ENCODE results near the gene SAPCD2.

Gene SAPCD2

DNA sequence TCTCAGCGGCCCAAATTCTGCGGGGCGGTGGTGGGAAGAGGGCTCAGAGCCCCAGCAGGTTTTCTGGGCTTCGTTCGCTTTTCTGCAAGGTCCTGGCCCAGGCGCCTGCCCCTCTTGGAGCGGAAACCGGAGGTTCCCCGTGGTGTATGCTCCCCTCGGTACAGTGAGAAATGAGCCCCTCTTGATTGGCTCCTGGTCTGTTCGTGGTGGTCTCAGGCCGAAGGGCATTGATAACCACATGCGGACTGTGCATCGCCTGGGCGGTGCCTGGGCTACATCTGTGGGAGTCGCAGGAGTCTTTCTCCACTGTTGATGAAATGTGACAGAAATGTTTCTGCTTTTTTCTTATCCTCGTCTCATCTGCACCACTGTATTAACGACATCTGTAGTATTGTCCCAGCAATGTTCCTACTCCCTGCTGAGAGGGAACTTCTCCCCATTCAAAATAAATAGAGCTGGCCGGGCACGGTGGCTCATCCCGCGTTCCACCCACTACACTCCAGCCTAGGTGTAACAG is 17.1 kb upstream of the SAPCD2 start:
- Histone ChIP-seq H3K36me3 (ENCODE audit: control insufficient read depth, insufficient read depth, low read length) (peaks cover 37% of the 10 kb centered on the region), H3K4me3 (ENCODE audit: extremely low read depth, insufficient read depth, low read length, poor library complexity, severe bottlenecking) (peak overlapping the region; percentile 76), H3K9me3 (ENCODE audit: control insufficient read depth, low read length) (no peaks in the 10 kb centered on the region), H3K4me1 (ENCODE audit: control insufficient read depth, insufficient read depth, low read length, poor library complexity, severe bottlenecking) (peaks cover 19% of the 10 kb centered on the region), H3K27ac (ENCODE audit: low read depth, low read length, severe bottlenecking) (peak overlapping the region; percentile 83)
- 4 to 11% methylated on average over 17 to 22 of the region's 22 CpGs for WGBS, 2 experiments (ENCODE audit: insufficient coverage in 2 of 2)

DNA sequence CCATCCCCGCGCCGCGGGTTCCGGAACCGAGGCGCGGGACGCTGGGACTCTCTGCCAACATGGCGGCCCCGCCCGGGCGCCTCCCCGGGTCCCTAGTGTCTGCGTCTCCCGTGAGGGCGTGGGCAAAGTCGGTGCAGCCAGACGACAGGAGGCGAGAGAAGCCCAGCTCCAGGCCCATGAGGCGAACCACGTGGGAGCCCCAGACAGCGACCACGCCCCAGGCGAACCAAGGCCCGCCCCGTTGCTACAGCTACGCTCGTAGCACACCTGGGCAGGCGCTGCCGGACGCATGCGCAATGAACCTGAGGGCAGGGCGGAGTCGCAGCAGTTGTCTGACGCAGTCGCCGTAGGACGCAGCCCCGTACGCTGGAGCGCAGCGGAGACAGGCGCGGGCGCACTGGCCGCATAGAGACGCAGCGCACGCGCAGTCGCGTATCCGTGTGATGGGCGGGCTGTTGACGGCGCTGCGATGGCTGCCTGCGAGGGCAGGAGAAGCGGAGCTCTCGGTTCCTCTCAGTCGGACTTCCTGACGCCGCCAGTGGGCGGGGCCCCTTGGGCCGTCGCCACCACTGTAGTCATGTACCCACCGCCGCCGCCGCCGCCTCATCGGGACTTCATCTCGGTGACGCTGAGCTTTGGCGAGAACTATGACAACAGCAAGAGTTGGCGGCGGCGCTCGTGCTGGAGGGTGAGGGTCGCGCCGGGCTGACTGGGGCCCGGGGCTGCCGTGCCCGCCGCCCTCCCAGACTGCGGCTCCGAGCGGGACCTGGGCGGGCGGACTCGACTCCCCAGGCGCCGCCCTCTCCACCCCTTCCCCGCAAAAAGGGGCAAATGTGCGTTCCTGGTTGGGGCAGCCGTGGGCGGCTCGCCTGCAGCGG is 16.4 kb upstream of the SAPCD2 start, which contains the start of gene MAN1B1:
MAN1B1 (plus strand) TSS at position 455 of the 878 bp plus-strand sequence; CDS start at position 470, 15 bp downstream.
- Histone ChIP-seq H3K4me1 (ENCODE audit: control insufficient read depth, insufficient read depth, low read length, poor library complexity, severe bottlenecking) (peaks cover 20% of the 10 kb centered on the region), H3K9me3 (ENCODE audit: control insufficient read depth, low read length) (no peaks in the 10 kb centered on the region), H3K4me3 (ENCODE audit: extremely low read depth, insufficient read depth, low read length, poor library complexity, severe bottlenecking) (peak within 1 kb of the TSS; percentile 76), H3K36me3 (ENCODE audit: control insufficient read depth, insufficient read depth, low read length) (peaks cover 31% of the 10 kb centered on the region), H3K27ac (ENCODE audit: low read depth, low read length, severe bottlenecking) (peak within 1 kb of the TSS; percentile 83)
- 0% methylated on average over 85 to 99 of the region's 101 CpGs for WGBS, 2 experiments (ENCODE audit: insufficient coverage in 2 of 2)

DNA sequence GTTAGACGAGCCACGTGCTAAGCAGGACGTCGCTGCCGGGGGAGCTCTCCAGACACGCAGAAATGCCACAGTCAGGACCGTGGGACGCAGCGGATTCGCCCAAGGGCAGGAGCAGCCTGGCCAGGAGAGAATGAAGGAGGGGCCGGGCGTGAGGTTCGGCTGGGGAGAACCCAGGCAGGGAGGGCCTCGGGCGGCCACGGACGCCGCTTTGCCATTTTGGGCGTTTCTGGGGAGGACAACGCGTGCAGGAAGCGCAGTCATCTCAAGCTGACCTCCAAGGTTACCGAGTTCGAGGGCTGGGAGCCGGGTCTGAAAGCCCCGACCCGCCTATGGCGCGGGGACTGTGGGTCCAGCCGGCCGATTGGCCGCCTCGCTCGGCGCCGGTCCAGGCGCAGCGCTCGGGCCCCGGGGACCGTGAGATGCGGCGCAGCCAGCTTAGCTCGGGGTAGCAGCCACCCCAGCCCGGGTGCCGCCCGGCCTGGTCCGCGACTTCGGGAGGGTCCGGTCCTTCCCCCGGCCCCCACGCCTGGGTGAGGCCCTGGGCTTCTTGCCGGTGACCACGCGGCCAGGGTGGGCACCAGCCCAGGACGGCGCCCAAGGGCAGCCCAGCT is 15.7 kb upstream of the SAPCD2 start:
- Histone ChIP-seq H3K9me3 (ENCODE audit: control insufficient read depth, low read length) (no peaks in the 10 kb centered on the region), H3K4me3 (ENCODE audit: extremely low read depth, insufficient read depth, low read length, poor library complexity, severe bottlenecking) (peak overlapping the region; percentile 76), H3K4me1 (ENCODE audit: control insufficient read depth, insufficient read depth, low read length, poor library complexity, severe bottlenecking) (peaks cover 20% of the 10 kb centered on the region), H3K36me3 (ENCODE audit: control insufficient read depth, insufficient read depth, low read length) (peaks cover 25% of the 10 kb centered on the region), H3K27ac (ENCODE audit: low read depth, low read length, severe bottlenecking) (peak overlapping the region; percentile 83)
- 7 to 8% methylated on average over 56 to 57 of the region's 58 CpGs for WGBS, 2 experiments (ENCODE audit: insufficient coverage in 2 of 2)

DNA sequence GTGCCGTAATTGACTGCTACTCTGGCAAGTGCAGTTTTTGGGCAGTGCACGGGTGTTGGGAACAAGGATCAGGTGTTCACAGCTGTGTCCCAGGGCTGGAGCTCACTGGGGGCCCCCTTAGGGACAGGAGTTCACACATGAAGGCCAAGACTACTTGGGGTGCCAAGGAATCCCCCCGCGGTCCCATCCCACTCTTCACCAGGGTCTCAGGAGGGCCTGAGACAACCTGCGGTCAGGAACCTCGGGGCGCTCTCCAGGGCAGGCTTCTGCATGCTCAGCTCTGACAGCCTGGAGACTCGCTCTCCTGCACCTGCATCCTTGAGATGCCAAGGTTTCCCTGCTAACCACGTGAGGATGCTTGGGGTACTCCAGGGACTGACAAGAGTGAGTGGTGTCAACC is 14.2 kb upstream of the SAPCD2 start:
- Histone ChIP-seq H3K4me1 (ENCODE audit: control insufficient read depth, insufficient read depth, low read length, poor library complexity, severe bottlenecking) (peaks cover 20% of the 10 kb centered on the region), H3K27ac (ENCODE audit: low read depth, low read length, severe bottlenecking) (no peak overlapping the region), H3K4me3 (ENCODE audit: extremely low read depth, insufficient read depth, low read length, poor library complexity, severe bottlenecking) (no peak overlapping the region), H3K9me3 (ENCODE audit: control insufficient read depth, low read length) (no peaks in the 10 kb centered on the region), H3K36me3 (ENCODE audit: control insufficient read depth, insufficient read depth, low read length) (peaks cover 14% of the 10 kb centered on the region)
- 80 to 94% methylated on average over 6 to 8 of the region's 9 CpGs for WGBS, 2 experiments (ENCODE audit: insufficient coverage in 2 of 2)

DNA sequence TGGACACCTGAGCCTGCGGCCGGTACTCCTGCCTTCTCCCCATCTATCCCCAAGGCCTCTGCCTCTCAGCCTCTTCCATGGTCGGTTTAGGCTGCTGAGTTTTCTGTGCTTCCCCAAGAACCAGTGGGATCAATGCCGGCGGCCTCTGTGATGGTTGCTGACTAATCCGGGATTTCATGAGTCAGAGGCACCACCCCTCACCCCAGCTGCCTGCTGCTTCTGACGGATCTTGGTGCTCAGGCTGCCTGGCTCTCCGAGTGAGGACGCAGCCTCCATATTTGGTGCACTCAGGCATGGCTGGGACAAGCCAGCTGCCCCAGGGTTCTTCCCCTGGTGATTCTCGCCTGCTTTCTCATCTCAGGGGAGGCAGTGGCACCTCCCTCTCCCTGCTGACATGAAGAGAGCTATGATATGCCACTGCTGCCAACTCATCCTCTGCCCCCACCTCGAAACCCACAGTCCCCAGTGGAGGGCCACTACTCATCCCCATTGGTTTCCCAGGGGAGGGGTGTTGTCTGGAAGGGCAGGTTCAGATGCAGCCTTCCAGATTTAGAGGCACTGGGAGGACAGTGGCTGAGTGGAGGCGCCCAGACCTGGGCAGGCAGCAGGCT is 13.1 kb upstream of the SAPCD2 start:
- 55% methylated on average over 7 of the region's 12 CpGs for WGBS, 2 experiments (ENCODE audit: insufficient coverage in 2 of 2)
- Histone ChIP-seq H3K4me1 (ENCODE audit: control insufficient read depth, insufficient read depth, low read length, poor library complexity, severe bottlenecking) (peaks cover 23% of the 10 kb centered on the region), H3K9me3 (ENCODE audit: control insufficient read depth, low read length) (no peaks in the 10 kb centered on the region), H3K4me3 (ENCODE audit: extremely low read depth, insufficient read depth, low read length, poor library complexity, severe bottlenecking) (no peak overlapping the region), H3K36me3 (ENCODE audit: control insufficient read depth, insufficient read depth, low read length) (peaks cover 9% of the 10 kb centered on the region), H3K27ac (ENCODE audit: low read depth, low read length, severe bottlenecking) (peak overlapping the region; percentile 53)

DNA sequence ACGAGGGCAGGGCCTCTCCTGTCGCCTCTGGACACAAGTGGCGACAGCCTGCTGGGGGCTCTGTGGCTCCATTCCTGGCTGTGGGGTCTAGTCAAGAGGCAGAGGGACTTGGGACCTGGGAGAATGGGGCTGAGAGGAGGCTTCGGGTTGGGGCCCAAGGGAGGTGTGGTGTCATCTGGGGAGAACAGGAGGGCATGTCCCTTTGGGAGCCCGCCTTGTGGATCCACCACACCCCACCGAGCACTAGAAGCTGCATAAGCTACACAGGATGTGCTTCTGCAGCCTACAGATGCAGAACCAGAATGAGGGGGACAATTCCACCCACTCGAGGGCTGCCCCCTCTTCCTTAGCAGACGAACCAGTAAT is 12.6 kb upstream of the SAPCD2 start:
- peaks cover 4% of the 10 kb centered on the region for H3K36me3 ChIP-seq (ENCODE audit: control insufficient read depth, insufficient read depth, low read length)
- WGBS, 2 experiments (ENCODE audit: insufficient coverage in 2 of 2), result 89% methylated on average over 7 to 8 of the region's 8 CpGs
- H3K4me3 ChIP-seq (ENCODE audit: extremely low read depth, insufficient read depth, low read length, poor library complexity, severe bottlenecking), result no peak overlapping the region
- peak overlapping the region; percentile 16 for H3K27ac ChIP-seq (ENCODE audit: low read depth, low read length, severe bottlenecking)
- no peaks in the 10 kb centered on the region for H3K9me3 ChIP-seq (ENCODE audit: control insufficient read depth, low read length)
- H3K4me1 ChIP-seq (ENCODE audit: control insufficient read depth, insufficient read depth, low read length, poor library complexity, severe bottlenecking), result peaks cover 29% of the 10 kb centered on the region

DNA sequence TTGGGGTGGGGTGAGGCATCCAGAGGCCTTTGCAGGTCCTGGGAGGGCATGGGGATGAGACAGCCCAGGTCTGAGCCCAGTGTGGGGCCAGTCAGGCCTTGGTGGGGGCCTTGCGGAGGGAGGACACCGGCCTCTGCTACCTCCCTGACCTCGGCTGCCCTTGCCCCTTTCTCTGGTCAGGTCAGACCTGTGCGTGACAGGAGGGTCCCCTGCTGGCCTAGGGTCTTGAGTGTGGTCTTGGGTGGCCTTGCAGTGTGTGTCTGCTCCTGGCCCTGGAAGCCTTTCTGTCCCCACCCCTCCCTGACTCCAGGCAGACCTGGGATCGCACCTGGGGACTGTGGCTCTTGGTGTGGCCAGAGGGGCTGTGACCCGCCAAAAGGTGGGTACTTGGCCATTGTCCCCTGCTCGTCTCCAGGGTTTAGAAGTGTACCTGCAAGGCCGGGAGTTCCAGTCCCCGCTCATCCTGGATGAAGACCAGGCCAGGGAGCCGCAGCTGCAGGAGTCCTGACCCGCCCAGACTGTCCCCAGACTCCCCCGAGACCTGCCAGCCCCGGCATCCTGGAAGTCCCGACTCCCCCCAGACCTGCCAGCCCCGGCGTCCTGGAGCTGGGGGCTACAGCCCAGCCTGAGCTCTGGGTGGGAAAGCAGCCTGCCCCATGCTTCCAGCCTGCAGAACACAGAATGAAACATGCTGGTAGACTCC is 12.0 kb upstream of the SAPCD2 start:
- WGBS, 2 experiments (ENCODE audit: insufficient coverage in 2 of 2), result 93 to 95% methylated on average over 10 to 16 of the region's 16 CpGs
- H3K9me3 ChIP-seq (ENCODE audit: control insufficient read depth, low read length), result no peaks in the 10 kb centered on the region
- H3K4me3 ChIP-seq (ENCODE audit: extremely low read depth, insufficient read depth, low read length, poor library complexity, severe bottlenecking), result no peak overlapping the region
- peaks cover 26% of the 10 kb centered on the region for H3K4me1 ChIP-seq (ENCODE audit: control insufficient read depth, insufficient read depth, low read length, poor library complexity, severe bottlenecking)
- H3K27ac ChIP-seq (ENCODE audit: low read depth, low read length, severe bottlenecking), result no peak overlapping the region
- H3K36me3 ChIP-seq (ENCODE audit: control insufficient read depth, insufficient read depth, low read length), result peaks cover 4% of the 10 kb centered on the region

DNA sequence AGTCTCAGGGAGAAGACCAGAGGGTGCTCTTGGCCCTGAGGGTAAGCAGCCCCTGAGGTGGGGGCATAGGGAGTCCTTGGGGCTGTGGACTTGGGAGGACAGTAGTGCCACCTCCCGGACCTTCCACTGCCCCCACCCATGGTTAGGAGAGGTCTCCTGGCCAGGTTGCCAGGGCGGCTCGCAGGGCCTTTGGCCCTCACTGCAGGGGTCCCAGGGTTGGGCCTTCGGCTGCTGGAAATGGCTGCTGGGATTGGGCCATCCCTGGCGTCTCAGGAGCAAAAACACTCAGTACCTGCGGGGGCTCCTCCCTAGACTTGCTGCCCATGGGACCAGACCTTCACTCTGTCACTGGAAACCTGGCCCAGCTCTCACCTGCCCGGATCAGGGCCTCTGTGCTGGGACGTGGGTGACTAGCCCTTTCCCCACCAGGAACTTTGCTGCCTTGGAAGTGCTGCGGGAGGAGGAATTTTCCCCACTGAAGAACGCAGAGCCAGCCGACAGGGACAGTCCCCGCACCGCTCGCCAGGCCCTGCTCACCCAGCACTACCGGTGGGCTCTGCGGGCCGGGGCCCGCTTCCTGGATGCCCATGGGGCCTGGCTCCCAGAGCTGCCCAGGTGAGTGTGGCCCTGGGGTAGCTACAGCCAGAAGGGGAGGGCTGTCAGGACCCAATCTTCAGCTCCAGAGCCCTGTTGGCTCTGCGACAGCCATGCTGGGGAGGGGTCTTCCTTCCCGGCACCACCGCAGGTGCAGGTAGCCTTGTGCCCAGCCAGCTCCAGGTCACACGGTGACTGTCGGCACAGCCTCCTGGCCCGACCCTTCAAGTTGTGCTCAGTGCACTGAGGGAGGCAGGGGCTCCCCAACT is 10.1 kb upstream of the SAPCD2 start:
- Histone ChIP-seq H3K27ac (ENCODE audit: low read depth, low read length, severe bottlenecking) (no peak overlapping the region), H3K4me1 (ENCODE audit: control insufficient read depth, insufficient read depth, low read length, poor library complexity, severe bottlenecking) (peaks cover 26% of the 10 kb centered on the region), H3K36me3 (ENCODE audit: control insufficient read depth, insufficient read depth, low read length) (peaks cover 4% of the 10 kb centered on the region), H3K9me3 (ENCODE audit: control insufficient read depth, low read length) (no peaks in the 10 kb centered on the region), H3K4me3 (ENCODE audit: extremely low read depth, insufficient read depth, low read length, poor library complexity, severe bottlenecking) (no peak overlapping the region)
- 89 to 90% methylated on average over 12 to 23 of the region's 24 CpGs for WGBS, 2 experiments (ENCODE audit: insufficient coverage in 2 of 2)

DNA sequence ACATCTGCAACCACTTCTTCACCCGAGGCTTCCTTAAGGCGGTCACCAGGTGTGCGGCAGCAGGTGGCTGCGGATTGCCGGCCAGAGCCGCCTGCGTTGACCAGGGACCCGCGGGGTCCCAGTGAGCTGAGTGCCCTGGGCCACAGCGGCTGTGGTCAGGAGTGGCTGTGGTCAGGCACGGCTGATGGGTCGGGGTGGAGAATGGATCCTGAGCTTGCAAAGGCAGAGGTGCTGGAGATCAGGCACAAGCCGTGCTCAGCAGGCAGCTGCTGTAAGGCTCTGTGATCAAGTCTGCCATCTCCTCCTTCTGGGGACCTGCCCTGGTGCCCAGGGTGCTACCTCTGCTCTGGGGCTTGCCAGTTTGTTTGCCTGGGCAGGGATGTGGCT is 9.0 kb upstream of the SAPCD2 start:
- 88 to 90% methylated on average over 13 of the region's 13 CpGs for WGBS, 2 experiments (ENCODE audit: insufficient coverage in 2 of 2)

More for the DNA sequence above, 9.0 kb upstream of the SAPCD2 start:
- H3K4me1 ChIP-seq (ENCODE audit: control insufficient read depth, insufficient read depth, low read length, poor library complexity, severe bottlenecking), result peaks cover 26% of the 10 kb centered on the region
- peaks cover 4% of the 10 kb centered on the region for H3K36me3 ChIP-seq (ENCODE audit: control insufficient read depth, insufficient read depth, low read length)
- no peak overlapping the region for H3K4me3 ChIP-seq (ENCODE audit: extremely low read depth, insufficient read depth, low read length, poor library complexity, severe bottlenecking)
- no peak overlapping the region for H3K27ac ChIP-seq (ENCODE audit: low read depth, low read length, severe bottlenecking)
- H3K9me3 ChIP-seq (ENCODE audit: control insufficient read depth, low read length), result no peaks in the 10 kb centered on the region
